Kidney (tissue), 14 donors: Measurements from ENCODE around the gene GDPD5. TPM values are rescaled to one million over a fixed set of nuclear protein-coding genes. Genes with fewer than 3 reads are reported as not detected.

Source experiments
- DNase-seq, 5 donors: peaks; one replicate each; pipeline ENCODE4 v3.0.0-alpha.2; 2013 to 2020
- FAIRE-seq: peaks from 2 replicates; lab custom pipeline; 2012; peaks lifted over from hg19 to GRCh38; lab: Jason Lieb, UNC
- H3K27ac ChIP-seq, 2 donors: one replicate each; pipeline ENCODE4 v1.7.0; 2013; ENCODE audit warnings: low read depth in 2 of 2, low read length in 2 of 2, inconsistent platforms in 1 of 2
- H3K27me3 ChIP-seq: one replicate; pipeline ENCODE4 v1.7.1; 2013; ENCODE audit warnings: low read length, inconsistent platforms; ENCODE audit not compliant: control insufficient read depth, insufficient read depth
- H3K36me3 ChIP-seq, 3 donors: one replicate each; pipeline versions ENCODE4 v1.7.0 to v1.7.1; 2013; ENCODE audit warnings: low read length in 3 of 3, control low read depth in 1 of 3, inconsistent platforms in 1 of 3; ENCODE audit not compliant: insufficient read depth in 3 of 3, control insufficient read depth in 2 of 3
- H3K4me1 ChIP-seq, 3 donors: one replicate each; pipeline versions ENCODE4 v1.7.0 to v1.7.1; 2013; ENCODE audit warnings: low read length in 3 of 3, inconsistent platforms in 1 of 3, low read depth in 1 of 3; ENCODE audit not compliant: control insufficient read depth in 2 of 3, insufficient read depth in 2 of 3
- H3K4me3 ChIP-seq, 3 donors: one replicate each; pipeline versions ENCODE4 v1.7.0 to v1.8.1; 2013; ENCODE audit warnings: low read length in 3 of 3, control low read depth in 1 of 3, inconsistent platforms in 1 of 3
- H3K9ac ChIP-seq, 3 donors: one replicate each; pipeline versions ENCODE4 v1.7.0 to v1.7.1; 2013; ENCODE audit warnings: low read length in 3 of 3, control low read depth in 1 of 3, inconsistent platforms in 1 of 3
- H3K9me3 ChIP-seq, 3 donors: one replicate each; pipeline versions ENCODE4 v1.7.0 to v1.7.1; 2013; ENCODE audit warnings: low read length in 3 of 3, control low read depth in 1 of 3, inconsistent platforms in 1 of 3; ENCODE audit not compliant: control insufficient read depth in 2 of 3, insufficient read depth in 1 of 3
- intact Hi-C: fragments of 100-400 bp; cut with DNase I; formaldehyde crosslinking; loops from one replicate; pipeline ENCODE4 v1.11.1; 2022
- polyA plus RNA-seq: library from polyadenylated mRNA; stranded (reverse); fragments of 350-450 nt; fragmentation: Illumina TruSeq; extraction: RNeasy Lipid Tissue Mini Kit (QIAGEN cat#74804); gene quantifications from one replicate; pipeline ENCODE4 v1.2.3, GENCODE V29; 2014; ENCODE audit warnings: low read depth, low replicate concordance; ENCODE audit not compliant: insufficient read depth
- total RNA-seq: library from RNA; stranded (reverse); fragmentation: NEBNext Ultra II Directional; extraction: Animal tissue kit (Norgen Biotek cat#: 25700); gene quantifications from one replicate; pipeline ENCODE4 v1.2.1, GENCODE V29; 2021
- TF ChIP-seq, protein P1 (sequence below): IDR thresholded peaks from 3 replicates; pipeline ENCODE4 v1.5.1; 2012; ENCODE audit warnings: mild to moderate bottlenecking, moderate library complexity, borderline replicate concordance; ENCODE audit not compliant: insufficient read depth; ENCODE audit errors: extremely low read depth
- donor health status: control.
- donor health status: control.
- donor health status: control.
- donor health status: control.
- donor health status: control.
- donor health status: DM: yes; HTN: yes; CAD: no.
- donor health status: Normal renal cell carcinoma (clear cell type).

The GDPD5 gene
- total and polyA plus RNA-seq, 2 donors from 2014 or later = 3.9 to 11.4 TPM

DNA sequence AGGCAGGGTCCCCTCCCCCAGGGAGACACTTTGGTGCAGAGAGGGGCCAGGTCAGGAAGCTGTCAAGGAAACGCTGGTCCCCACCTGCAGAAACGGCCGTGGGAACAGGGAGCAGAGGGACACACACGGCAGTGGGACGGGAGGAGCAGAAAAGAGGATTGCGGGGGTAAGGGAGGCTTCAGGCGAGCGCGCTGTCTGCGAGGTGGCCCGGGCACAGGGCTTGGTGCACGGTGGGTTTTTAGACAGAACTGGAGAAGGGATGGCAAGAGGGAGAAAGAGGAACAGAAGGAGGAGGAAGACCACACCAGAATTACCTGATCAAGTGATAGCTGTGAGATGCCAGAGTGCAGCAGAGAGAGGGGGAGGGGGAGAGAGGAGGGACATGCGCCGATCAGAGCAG lies 86.7 kb downstream of the GDPD5 start:
- DNase-seq (no peak), FAIRE-seq (no peak)
- no peaks in the 10 kb centered on the region for H3K4me1 ChIP-seq
- H3K4me3 ChIP-seq = no peak overlapping the region
- H3K9ac ChIP-seq = no peak overlapping the region
- no peaks in the 10 kb centered on the region for H3K9me3 ChIP-seq
- H3K27ac ChIP-seq = no peak overlapping the region
- TF ChIP-seq, protein P1, sequence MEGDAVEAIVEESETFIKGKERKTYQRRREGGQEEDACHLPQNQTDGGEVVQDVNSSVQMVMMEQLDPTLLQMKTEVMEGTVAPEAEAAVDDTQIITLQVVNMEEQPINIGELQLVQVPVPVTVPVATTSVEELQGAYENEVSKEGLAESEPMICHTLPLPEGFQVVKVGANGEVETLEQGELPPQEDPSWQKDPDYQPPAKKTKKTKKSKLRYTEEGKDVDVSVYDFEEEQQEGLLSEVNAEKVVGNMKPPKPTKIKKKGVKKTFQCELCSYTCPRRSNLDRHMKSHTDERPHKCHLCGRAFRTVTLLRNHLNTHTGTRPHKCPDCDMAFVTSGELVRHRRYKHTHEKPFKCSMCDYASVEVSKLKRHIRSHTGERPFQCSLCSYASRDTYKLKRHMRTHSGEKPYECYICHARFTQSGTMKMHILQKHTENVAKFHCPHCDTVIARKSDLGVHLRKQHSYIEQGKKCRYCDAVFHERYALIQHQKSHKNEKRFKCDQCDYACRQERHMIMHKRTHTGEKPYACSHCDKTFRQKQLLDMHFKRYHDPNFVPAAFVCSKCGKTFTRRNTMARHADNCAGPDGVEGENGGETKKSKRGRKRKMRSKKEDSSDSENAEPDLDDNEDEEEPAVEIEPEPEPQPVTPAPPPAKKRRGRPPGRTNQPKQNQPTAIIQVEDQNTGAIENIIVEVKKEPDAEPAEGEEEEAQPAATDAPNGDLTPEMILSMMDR = no peak
- peaks cover 2% of the 10 kb centered on the region for H3K27me3 ChIP-seq
- intact Hi-C loops = no loop called here
- no peaks in the 10 kb centered on the region for H3K36me3 ChIP-seq

DNA sequence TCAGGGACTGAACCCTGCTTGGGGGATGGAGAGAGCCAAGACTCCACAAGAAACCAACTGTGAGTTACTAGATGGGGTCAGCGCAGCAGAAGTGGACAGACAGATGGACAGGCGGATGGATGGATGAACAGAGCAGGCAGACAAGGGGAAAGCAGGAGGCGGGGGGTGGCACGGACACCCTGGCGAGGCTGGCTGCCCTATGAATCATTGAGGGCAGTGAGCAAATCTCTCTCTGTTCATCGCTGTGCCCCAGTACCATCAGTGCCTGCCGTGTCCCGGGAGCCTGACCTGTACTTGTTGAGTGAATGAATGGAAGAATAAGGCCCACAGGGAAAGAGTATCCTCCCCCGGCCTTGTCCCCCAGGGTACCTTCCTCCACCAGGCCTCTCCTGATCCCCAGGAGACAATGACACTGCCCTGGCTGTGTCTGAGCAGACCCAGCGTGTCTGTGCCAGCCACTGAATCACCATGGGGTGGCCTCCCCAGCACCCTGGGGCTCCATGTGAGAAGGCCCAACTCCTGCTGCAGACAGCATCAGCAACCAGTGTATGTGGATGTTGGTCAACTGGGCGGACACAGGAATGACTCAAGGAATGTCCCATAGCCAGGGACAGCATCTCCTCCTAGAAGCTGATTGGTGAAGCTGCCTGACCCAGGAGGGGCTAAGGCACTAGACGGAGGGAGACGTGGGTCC lies 87.6 kb downstream of the GDPD5 start:
- peaks cover 2% of the 10 kb centered on the region for H3K27me3 ChIP-seq
- no peaks in the 10 kb centered on the region for H3K36me3 ChIP-seq
- H3K9me3 ChIP-seq = no peaks in the 10 kb centered on the region
- no peak for FAIRE-seq
- no peak for DNase-seq
- no peak overlapping the region for H3K27ac ChIP-seq
- no peaks in the 10 kb centered on the region for H3K4me1 ChIP-seq
- no peak overlapping the region for H3K4me3 ChIP-seq
- no peak overlapping the region for H3K9ac ChIP-seq
- TF ChIP-seq, protein P1 = no peak
- intact Hi-C loops = no loop called here

DNA sequence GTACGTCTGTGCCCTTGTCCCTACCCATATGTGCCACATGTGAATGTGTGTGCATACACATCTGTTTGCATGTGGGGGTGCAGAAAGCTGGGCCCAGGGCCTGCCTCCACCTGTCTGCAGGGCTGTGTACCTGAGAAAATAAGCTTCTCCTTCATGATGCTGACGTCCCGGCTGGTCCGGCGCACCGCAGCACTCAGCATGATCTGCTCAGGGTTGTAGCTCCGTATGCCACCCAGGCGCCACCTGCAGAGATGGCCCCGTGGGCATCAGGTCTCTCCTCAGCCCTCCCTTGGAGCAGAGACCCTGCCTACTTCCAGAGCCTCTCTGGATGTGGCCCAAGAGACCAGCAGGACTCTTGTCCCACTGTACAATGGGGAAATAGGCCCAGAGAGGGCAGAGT lies 88.9 kb downstream of the GDPD5 start:
- no peak for DNase-seq
- TF ChIP-seq, protein P1 = no peak
- Histone ChIP-seq H3K27me3 (peaks cover 11% of the 10 kb centered on the region), H3K4me1 (no peaks in the 10 kb centered on the region), H3K9me3 (no peaks in the 10 kb centered on the region), H3K27ac (no peak overlapping the region), H3K4me3 (no peak overlapping the region), H3K9ac (no peak overlapping the region), H3K36me3 (no peaks in the 10 kb centered on the region)
- intact Hi-C loops = no loop called here
- FAIRE-seq = no peak

DNA sequence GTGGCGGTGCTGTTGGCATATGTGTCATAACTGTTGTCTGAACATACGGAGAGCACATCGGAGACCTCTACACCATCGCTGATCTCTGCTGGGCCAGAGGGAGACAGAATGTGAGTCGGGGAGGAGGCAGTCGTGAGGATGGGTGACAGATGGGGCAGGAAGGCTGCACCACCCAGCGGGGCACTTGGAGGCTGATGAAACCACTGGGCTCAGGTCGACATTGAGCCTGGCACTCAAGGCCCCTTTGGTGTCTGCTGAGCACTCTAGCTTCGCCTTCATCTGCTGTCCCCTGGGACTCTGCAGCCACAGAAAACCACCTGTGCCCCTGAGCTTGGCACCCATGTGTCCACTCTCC lies 90.2 kb downstream of the GDPD5 start:
- DNase-seq = no peak
- Histone ChIP-seq H3K9me3 (no peaks in the 10 kb centered on the region), H3K27ac (no peak overlapping the region), H3K27me3 (peaks cover 19% of the 10 kb centered on the region), H3K4me1 (peaks cover 0 to 2% (median 0%) of the 10 kb centered on the region in 3 donors), H3K9ac (no peak overlapping the region), H3K36me3 (no peaks in the 10 kb centered on the region), H3K4me3 (no peak overlapping the region)
- TF ChIP-seq, protein P1 = no peak
- intact Hi-C loops = no loop called here
- no peak for FAIRE-seq
